Kidney (tissue), 14 donors: Measurements from ENCODE around the gene TECPR1. TPM values are rescaled to one million over a fixed set of nuclear protein-coding genes. Genes with fewer than 3 reads are reported as not detected.
A peak's percentile ranks its signal among the peaks of the same experiment; 100 is the strongest.

ENCODE experiments used
- DNase-seq, 5 donors: peaks; one replicate each; pipeline ENCODE4 v3.0.0-alpha.2; 2013 to 2020
- FAIRE-seq: peaks from 2 replicates; lab custom pipeline; 2012; peaks lifted over from hg19 to GRCh38; lab: Jason Lieb, UNC
- H3K27ac ChIP-seq, 2 donors: one replicate each; pipeline ENCODE4 v1.7.0; 2013; ENCODE audit warnings: low read depth in 2 of 2, low read length in 2 of 2, inconsistent platforms in 1 of 2
- H3K27me3 ChIP-seq: one replicate; pipeline ENCODE4 v1.7.1; 2013; ENCODE audit warnings: low read length, inconsistent platforms; ENCODE audit not compliant: control insufficient read depth, insufficient read depth
- H3K36me3 ChIP-seq, 3 donors: one replicate each; pipeline versions ENCODE4 v1.7.0 to v1.7.1; 2013; ENCODE audit warnings: low read length in 3 of 3, control low read depth in 1 of 3, inconsistent platforms in 1 of 3; ENCODE audit not compliant: insufficient read depth in 3 of 3, control insufficient read depth in 2 of 3
- H3K4me1 ChIP-seq, 3 donors: one replicate each; pipeline versions ENCODE4 v1.7.0 to v1.7.1; 2013; ENCODE audit warnings: low read length in 3 of 3, inconsistent platforms in 1 of 3, low read depth in 1 of 3; ENCODE audit not compliant: control insufficient read depth in 2 of 3, insufficient read depth in 2 of 3
- H3K4me3 ChIP-seq, 3 donors: one replicate each; pipeline versions ENCODE4 v1.7.0 to v1.8.1; 2013; ENCODE audit warnings: low read length in 3 of 3, control low read depth in 1 of 3, inconsistent platforms in 1 of 3
- H3K9ac ChIP-seq, 3 donors: one replicate each; pipeline versions ENCODE4 v1.7.0 to v1.7.1; 2013; ENCODE audit warnings: low read length in 3 of 3, control low read depth in 1 of 3, inconsistent platforms in 1 of 3
- H3K9me3 ChIP-seq, 3 donors: one replicate each; pipeline versions ENCODE4 v1.7.0 to v1.7.1; 2013; ENCODE audit warnings: low read length in 3 of 3, control low read depth in 1 of 3, inconsistent platforms in 1 of 3; ENCODE audit not compliant: control insufficient read depth in 2 of 3, insufficient read depth in 1 of 3
- CTCF ChIP-seq: IDR thresholded peaks from 3 replicates; pipeline ENCODE4 v1.5.1; 2012; ENCODE audit warnings: mild to moderate bottlenecking, moderate library complexity, borderline replicate concordance; ENCODE audit not compliant: insufficient read depth; ENCODE audit errors: extremely low read depth
- intact Hi-C: fragments of 100-400 bp; cut with DNase I; formaldehyde crosslinking; loops from one replicate; pipeline ENCODE4 v1.11.1; 2022
- polyA plus RNA-seq: library from polyadenylated mRNA; stranded (reverse); fragments of 350-450 nt; fragmentation: Illumina TruSeq; extraction: RNeasy Lipid Tissue Mini Kit (QIAGEN cat#74804); gene quantifications from one replicate; pipeline ENCODE4 v1.2.3, GENCODE V29; 2014; ENCODE audit warnings: low read depth, low replicate concordance; ENCODE audit not compliant: insufficient read depth
- total RNA-seq: library from RNA; stranded (reverse); fragmentation: NEBNext Ultra II Directional; extraction: Animal tissue kit (Norgen Biotek cat#: 25700); gene quantifications from one replicate; pipeline ENCODE4 v1.2.1, GENCODE V29; 2021
- donor health status: control.
- donor health status: control.
- donor health status: control.
- donor health status: control.
- donor health status: control.
- donor health status: DM: yes; HTN: yes; CAD: no.
- donor health status: Normal renal cell carcinoma (clear cell type).

The TECPR1 gene
- total and polyA plus RNA-seq, 2 donors from 2014 or later = 5.1 to 39.5 TPM

DNA sequence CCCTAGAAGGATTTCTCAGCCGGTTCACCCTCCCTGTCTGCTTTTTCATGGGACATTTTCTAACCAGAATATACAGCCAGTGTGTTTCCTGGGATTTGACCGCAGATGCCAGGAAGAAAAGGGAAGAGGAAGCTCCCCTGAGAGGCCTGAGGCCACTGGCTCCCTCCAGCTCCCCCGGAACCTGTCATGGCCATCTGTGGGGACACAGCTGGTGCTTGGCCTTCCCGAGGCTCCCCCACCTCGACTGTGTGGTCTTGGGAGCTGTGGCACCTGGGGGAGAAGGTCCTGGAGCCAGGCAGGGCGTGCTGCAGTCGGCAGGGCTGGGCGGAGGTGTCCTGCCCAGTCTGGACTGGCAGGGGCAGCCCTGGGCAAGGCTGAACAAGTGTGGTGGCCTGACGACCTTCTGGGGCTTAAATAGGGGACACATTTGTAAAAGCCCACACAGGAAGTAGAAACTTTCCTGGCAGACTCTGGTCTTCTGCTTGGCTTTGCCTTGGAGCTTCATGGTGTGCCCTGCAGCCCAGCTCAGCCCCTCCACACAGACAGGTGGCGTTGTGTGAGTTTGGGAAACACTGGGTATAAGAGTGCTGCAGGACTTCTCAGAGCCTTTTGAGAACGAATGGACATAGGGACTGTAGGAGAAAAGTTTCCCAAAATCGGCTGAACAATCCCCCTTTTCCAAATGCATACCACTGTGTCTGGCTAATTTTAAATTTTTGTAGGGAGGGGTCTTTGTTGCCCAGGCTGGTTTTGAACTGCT lies 36.2 kb upstream of the TECPR1 start:
- DNase-seq = peak in 2 of 5 donors; percentile 44 to 66
- Histone ChIP-seq H3K27me3 (no peaks in the 10 kb centered on the region), H3K9ac (no peak overlapping the region), H3K4me3 (no peak overlapping the region), H3K4me1 (peaks cover 0 to 53% (median 34%) of the 10 kb centered on the region in 3 donors), H3K36me3 (peaks cover 0 to 24% (median 5%) of the 10 kb centered on the region in 3 donors), H3K27ac (peak overlapping the region in 1 of 2 donors; percentile 65), H3K9me3 (no peaks in the 10 kb centered on the region)
- no peak for FAIRE-seq
- intact Hi-C loops = no loop called here
- no peak for TF ChIP-seq CTCF

DNA sequence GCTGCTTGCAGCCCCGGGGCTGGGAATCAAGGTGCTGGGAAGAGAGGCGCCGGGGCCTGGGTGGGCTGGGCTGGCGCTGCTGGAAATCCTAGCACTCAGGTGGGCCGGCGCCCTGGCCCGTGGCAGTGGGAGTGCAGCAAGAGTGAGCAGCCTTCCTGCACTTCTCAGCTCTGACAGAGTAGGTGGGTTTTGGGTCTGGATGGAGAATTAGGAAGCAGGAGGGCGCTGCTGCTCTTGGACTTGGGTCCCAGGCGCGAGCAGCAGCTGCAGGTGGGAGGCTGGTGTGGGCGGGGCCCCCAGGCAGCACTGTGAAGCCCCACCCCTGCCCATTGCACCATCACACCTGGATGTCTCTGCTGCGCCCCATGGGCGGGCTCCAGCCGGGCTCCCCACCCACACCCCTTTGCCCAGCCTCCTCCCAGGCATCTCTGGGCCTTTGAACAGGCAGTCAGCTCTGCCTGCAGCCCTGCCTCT lies 35.5 kb upstream of the TECPR1 start:
- peaks cover 0 to 19% (median 2%) of the 10 kb centered on the region in 3 donors for H3K36me3 ChIP-seq
- DNase-seq = peak in 2 of 5 donors; percentile 69 to 80

DNA sequence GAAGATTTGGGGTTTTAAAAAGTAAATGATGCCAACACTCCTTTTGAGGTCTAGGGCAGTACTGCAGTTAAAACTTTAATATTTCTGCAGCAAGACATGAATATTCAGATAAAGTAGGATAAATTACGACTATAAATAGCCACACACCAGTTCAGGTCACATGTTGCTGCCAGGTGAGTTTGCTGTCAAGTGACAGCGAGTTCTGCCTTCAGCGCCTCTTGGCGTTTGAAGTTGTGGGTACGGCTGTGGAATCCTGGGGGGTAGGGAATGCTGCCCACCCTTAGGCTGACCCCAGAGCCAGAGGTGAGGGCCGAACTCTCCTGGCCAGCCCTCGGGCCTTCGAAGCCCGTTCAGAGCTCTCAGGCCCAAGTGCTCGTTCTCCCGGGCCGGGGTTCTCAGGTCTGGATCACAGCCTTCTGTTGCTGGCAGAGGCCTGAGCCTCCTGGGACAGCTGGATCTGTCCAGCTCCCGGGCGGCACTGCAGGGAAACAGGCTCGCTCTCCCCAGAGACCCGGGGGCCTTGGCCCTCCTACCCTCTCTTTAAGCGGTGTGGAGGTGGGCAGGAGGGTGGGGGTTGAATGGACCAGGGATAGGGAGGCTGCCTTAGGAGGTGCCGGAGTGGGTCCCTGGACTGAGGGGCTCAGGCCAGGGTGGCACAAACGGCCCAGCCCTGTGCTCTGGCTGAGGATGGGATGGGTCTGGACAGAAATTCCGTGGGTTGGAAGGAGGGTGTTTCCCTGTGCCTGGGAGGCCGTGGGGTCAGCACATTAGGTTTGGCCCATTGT lies 34.9 kb upstream of the TECPR1 start:
- intact Hi-C loops = no loop called here
- Histone ChIP-seq H3K9ac (peak overlapping the region in 1 of 3 donors; percentile 58), H3K36me3 (peaks cover 0 to 13% (median 0%) of the 10 kb centered on the region in 3 donors), H3K4me1 (peaks cover 0 to 56% (median 34%) of the 10 kb centered on the region in 3 donors), H3K27ac (peak overlapping the region; percentile 92 to 93), H3K9me3 (no peaks in the 10 kb centered on the region), H3K4me3 (peak overlapping the region in 1 of 3 donors; percentile 32), H3K27me3 (no peaks in the 10 kb centered on the region)
- peak in 2 of 5 donors; percentile 51 to 78 for DNase-seq
- TF ChIP-seq CTCF = no peak
- no peak for FAIRE-seq

More for the DNA sequence above, 35.5 kb upstream of the TECPR1 start:
- FAIRE-seq = no peak
- H3K9me3 ChIP-seq = no peaks in the 10 kb centered on the region
- intact Hi-C loops = no loop called here
- H3K4me3 ChIP-seq = no peak overlapping the region
- peak overlapping the region in 1 of 3 donors; percentile 58 for H3K9ac ChIP-seq
- H3K27me3 ChIP-seq = no peaks in the 10 kb centered on the region
- peaks cover 0 to 56% (median 34%) of the 10 kb centered on the region in 3 donors for H3K4me1 ChIP-seq
- H3K27ac ChIP-seq = peak overlapping the region; percentile 92 to 93
- no peak for TF ChIP-seq CTCF
